WTC11 (cell line): Measurements from ENCODE around the gene PTPDC1. TPM values are rescaled to one million over a fixed set of nuclear protein-coding genes. Genes with fewer than 3 reads are reported as not detected.

ENCODE experiments used
- ATAC-seq: fragments of 200-7000 bp; cut with Tn5 transposase; 2 replicates; pipeline ENCODE4 v1.10.0; 2021; ENCODE audit warnings: mild to moderate bottlenecking, moderate library complexity
- CTCF ChIA-PET: fragments of 300-600 bp; sonication (Branson Sonifier 250); formaldehyde crosslinking; loops from one replicate; lab custom pipeline; 2021; ENCODE audit warnings: antibody characterized with exemption; lab: Charles Lee
- POLR2A ChIA-PET: fragments of 350-600 bp; sonication (Branson Sonifier 250); formaldehyde crosslinking; loops from one replicate; lab custom pipeline; 2021; ENCODE audit warnings: antibody characterized with exemption; lab: Charles Lee
- DNase-seq: peaks from one replicate; pipeline ENCODE4 v3.0.0; 2021; ENCODE audit warnings: low spot score
- H3K27ac Mint-ChIP-seq: 2 replicates; pipeline ENCODE4 v1.8.0; 2021; ENCODE audit warnings: mixed read lengths
- H3K27me3 Mint-ChIP-seq: 2 replicates; pipeline ENCODE4 v1.8.0; 2021; ENCODE audit warnings: low read depth, mild to moderate bottlenecking, moderate library complexity, mixed read lengths
- H3K36me3 Mint-ChIP-seq: 2 replicates; pipeline ENCODE4 v1.8.0; 2021; ENCODE audit warnings: mixed read lengths
- H3K4me1 Mint-ChIP-seq: 2 replicates; pipeline ENCODE4 v1.8.0; 2022; ENCODE audit warnings: mixed read lengths
- H3K4me3 Mint-ChIP-seq: 2 replicates; pipeline ENCODE4 v1.8.0; 2021; ENCODE audit warnings: mild to moderate bottlenecking, moderate library complexity, mixed read lengths
- H3K9me3 Mint-ChIP-seq: 2 replicates; pipeline ENCODE4 v1.8.0; 2021; ENCODE audit warnings: mixed read lengths
- E2F1 ChIP-seq: sonication (generic); formaldehyde crosslinking; IDR thresholded peaks from 2 replicates; pipeline ENCODE4 v1.8.0; 2022; ENCODE audit warnings: mild to moderate bottlenecking, missing genetic modification reagents
- HMGA2 ChIP-seq: fragments of 250-450 bp; sonication (Bioruptor Pico); IDR thresholded peaks from 2 replicates; pipeline ENCODE4 v1.4.0; 2021; ENCODE audit warnings: mild to moderate bottlenecking, moderate library complexity
- JUN ChIP-seq: sonication (generic); formaldehyde crosslinking; IDR thresholded peaks from 2 replicates; pipeline ENCODE4 v1.8.0; 2023; ENCODE audit warnings: mild to moderate bottlenecking, missing genetic modification reagents
- MXD4 ChIP-seq: fragments of 250-450 bp; sonication (Bioruptor Pico); IDR thresholded peaks from 2 replicates; pipeline ENCODE4 v1.8.0; 2021; ENCODE audit warnings: mild to moderate bottlenecking, moderate library complexity, borderline replicate concordance
- NFATC4 ChIP-seq: fragments of 250-450 bp; sonication (Bioruptor Pico); IDR thresholded peaks from 2 replicates; pipeline ENCODE4 v1.9.0; 2021; ENCODE audit warnings: mild to moderate bottlenecking
- NR1H2 ChIP-seq: sonication (generic); formaldehyde crosslinking; IDR thresholded peaks from 2 replicates; pipeline ENCODE4 v1.9.0; 2021; ENCODE audit warnings: mild to moderate bottlenecking, moderate library complexity, missing genetic modification reagents
- NR3C1 ChIP-seq: sonication (generic); formaldehyde crosslinking; conservative IDR thresholded peaks from 2 replicates; pipeline ENCODE4 v1.8.1; 2023; ENCODE audit warnings: low read depth, mild to moderate bottlenecking, missing genetic modification reagents
- PRDM15 ChIP-seq: sonication (generic); formaldehyde crosslinking; IDR thresholded peaks from 2 replicates; pipeline ENCODE4 v1.8.0; 2022; ENCODE audit warnings: missing genetic modification reagents
- STAT6 ChIP-seq: sonication (generic); formaldehyde crosslinking; conservative IDR thresholded peaks from 2 replicates; pipeline ENCODE4 v1.8.1; 2023; ENCODE audit warnings: mild to moderate bottlenecking, low read depth, missing genetic modification reagents, moderate library complexity
- ZNF219 ChIP-seq: sonication (generic); formaldehyde crosslinking; IDR thresholded peaks from 2 replicates; pipeline ENCODE4 v1.8.0; 2023; ENCODE audit warnings: missing genetic modification reagents, mild to moderate bottlenecking, borderline replicate concordance
- ZNF532 ChIP-seq: fragments of 250-450 bp; sonication (Bioruptor Pico); IDR thresholded peaks from 2 replicates; pipeline ENCODE4 v1.9.0; 2021; ENCODE audit warnings: mild to moderate bottlenecking, borderline replicate concordance
- total RNA-seq: library from RNA; stranded (reverse); gene quantifications from 3 replicates; pipeline ENCODE4 v1.2.3, GENCODE V29; 2021
- TF ChIP-seq, protein P1 (sequence below): sonication (generic); formaldehyde crosslinking; conservative IDR thresholded peaks from 2 replicates; pipeline ENCODE4 v1.8.1; 2022; ENCODE audit warnings: mild to moderate bottlenecking, missing genetic modification reagents
- TF ChIP-seq, protein P2 (sequence below): sonication (generic); formaldehyde crosslinking; IDR thresholded peaks from 2 replicates; pipeline ENCODE4 v1.8.1; 2023; ENCODE audit warnings: mild to moderate bottlenecking, missing genetic modification reagents
- TF ChIP-seq, protein P3 (sequence below): sonication (generic); formaldehyde crosslinking; IDR thresholded peaks from 2 replicates; pipeline ENCODE4 v1.8.1; 2022; ENCODE audit warnings: mild to moderate bottlenecking, moderate library complexity, missing genetic modification reagents

Gene PTPDC1
- total RNA-seq, 1 experiment from 2014 or later = 9.2 TPM

DNA sequence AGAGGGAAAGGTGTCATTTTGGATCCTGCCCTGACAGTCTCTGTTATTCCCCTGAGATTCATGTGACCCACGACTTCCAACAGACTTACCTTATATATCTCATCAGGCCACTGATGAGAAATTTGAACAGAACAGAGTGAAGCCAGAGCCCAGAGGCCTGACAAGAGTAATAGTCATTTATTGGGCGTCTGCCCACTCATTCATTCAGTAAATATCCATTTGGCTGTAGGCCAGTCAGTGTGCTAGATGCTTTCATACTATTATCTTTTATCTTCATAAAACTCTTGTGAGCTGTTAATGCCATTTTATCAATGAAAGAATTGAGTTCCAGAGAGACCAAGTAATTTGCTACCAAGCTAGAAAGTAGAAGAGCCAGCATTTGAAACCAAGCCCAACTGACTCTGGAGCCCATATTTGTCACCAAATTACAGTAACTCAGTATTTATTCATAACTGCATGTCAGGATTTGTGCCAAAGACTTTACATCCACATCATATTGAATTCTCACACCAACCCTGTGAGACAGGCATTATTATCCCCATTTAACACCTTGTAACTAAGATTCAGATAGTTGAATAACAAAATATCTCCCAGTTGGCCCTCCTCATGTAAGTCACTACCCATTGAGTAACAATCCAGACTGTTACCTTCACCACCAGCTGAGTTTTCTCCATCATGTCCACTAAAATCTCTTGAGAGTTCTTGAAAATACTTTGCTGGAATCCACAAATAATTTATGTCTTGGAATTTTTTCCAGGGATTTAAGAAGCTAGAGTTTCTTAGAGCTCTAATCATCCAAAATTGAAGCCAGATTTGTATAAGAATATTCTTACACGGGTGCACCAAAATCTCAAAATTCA, 2.5 kb downstream of the PTPDC1 start:
- ChIA-PET CTCF (interaction anchor here (1.7 kb wide), 1 partner anchor 9 kb away, joined by 4 read pairs; no protein-coding TSS in a partner anchor), POLR2A (no interaction called here)
- H3K4me3 Mint-ChIP-seq = no peak overlapping the region
- peaks cover 7% of the 10 kb centered on the region; the same call in 1 of the 2 replicates for H3K36me3 Mint-ChIP-seq
- ATAC-seq = no peak
- no peak for DNase-seq
- H3K27ac Mint-ChIP-seq = no peak overlapping the region
- TF ChIP-seq STAT6 (CRISPR knock-in tag) (no peak), NFATC4 (CRISPR knock-in tag) (no peak), NR1H2 (CRISPR knock-in tag) (no peak), ZNF532 (CRISPR knock-in tag) (no peak), NR3C1 (CRISPR knock-in tag) (no peak), HMGA2 (CRISPR knock-in tag) (no peak), PRDM15 (CRISPR knock-in tag) (no peak), MXD4 (no peak), E2F1 (no peak), ZNF219 (CRISPR knock-in tag) (no peak), JUN (no peak)
- TF ChIP-seq, protein P1, sequence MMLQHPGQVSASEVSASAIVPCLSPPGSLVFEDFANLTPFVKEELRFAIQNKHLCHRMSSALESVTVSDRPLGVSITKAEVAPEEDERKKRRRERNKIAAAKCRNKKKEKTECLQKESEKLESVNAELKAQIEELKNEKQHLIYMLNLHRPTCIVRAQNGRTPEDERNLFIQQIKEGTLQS = no peak
- TF ChIP-seq, protein P2, sequence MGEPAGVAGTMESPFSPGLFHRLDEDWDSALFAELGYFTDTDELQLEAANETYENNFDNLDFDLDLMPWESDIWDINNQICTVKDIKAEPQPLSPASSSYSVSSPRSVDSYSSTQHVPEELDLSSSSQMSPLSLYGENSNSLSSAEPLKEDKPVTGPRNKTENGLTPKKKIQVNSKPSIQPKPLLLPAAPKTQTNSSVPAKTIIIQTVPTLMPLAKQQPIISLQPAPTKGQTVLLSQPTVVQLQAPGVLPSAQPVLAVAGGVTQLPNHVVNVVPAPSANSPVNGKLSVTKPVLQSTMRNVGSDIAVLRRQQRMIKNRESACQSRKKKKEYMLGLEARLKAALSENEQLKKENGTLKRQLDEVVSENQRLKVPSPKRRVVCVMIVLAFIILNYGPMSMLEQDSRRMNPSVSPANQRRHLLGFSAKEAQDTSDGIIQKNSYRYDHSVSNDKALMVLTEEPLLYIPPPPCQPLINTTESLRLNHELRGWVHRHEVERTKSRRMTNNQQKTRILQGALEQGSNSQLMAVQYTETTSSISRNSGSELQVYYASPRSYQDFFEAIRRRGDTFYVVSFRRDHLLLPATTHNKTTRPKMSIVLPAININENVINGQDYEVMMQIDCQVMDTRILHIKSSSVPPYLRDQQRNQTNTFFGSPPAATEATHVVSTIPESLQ (CRISPR knock-in tag) = no peak
- TF ChIP-seq, protein P3, sequence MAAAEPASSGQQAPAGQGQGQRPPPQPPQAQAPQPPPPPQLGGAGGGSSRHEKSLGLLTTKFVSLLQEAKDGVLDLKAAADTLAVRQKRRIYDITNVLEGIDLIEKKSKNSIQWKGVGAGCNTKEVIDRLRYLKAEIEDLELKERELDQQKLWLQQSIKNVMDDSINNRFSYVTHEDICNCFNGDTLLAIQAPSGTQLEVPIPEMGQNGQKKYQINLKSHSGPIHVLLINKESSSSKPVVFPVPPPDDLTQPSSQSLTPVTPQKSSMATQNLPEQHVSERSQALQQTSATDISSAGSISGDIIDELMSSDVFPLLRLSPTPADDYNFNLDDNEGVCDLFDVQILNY (CRISPR knock-in tag) = no peak
- TF ChIP-seq, all 79 proteins: peak for 0
- no peaks in the 10 kb centered on the region for H3K27me3 Mint-ChIP-seq
- no peaks in the 10 kb centered on the region for H3K9me3 Mint-ChIP-seq
- peaks cover 32% of the 10 kb centered on the region for H3K4me1 Mint-ChIP-seq
